BJ (cell line): ENCODE measurements around the gene HSD17B8. TPM values are rescaled to one million over a fixed set of nuclear protein-coding genes. Genes with fewer than 3 reads are reported as not detected.
A peak's percentile ranks its signal among the peaks of the same experiment; 100 is the strongest.

Source experiments
- CTCF ChIA-PET: fragments of 350-600 bp; formaldehyde crosslinking; extraction: SDS; loops from one replicate; lab custom pipeline; 2021; ENCODE audit warnings: antibody characterized with exemption, inconsistent platforms; lab: Yijun Ruan, JAX
- POLR2A ChIA-PET: fragments of 300-600 bp; sonication (Branson Sonifier 250); formaldehyde crosslinking; extraction: SDS; loops from one replicate; lab custom pipeline; 2021; ENCODE audit warnings: antibody characterized with exemption; lab: Charles Lee
- DNase-seq: peaks from one replicate; pipeline ENCODE4 v3.0.0-alpha.2; 2011; ENCODE audit warnings: low read depth
- H3K27me3 ChIP-seq: 2 replicates; pipeline ENCODE4 v1.6.0; 2011; ENCODE audit warnings: low read length; ENCODE audit not compliant: control insufficient read depth, insufficient read depth
- H3K36me3 ChIP-seq: 2 replicates; pipeline ENCODE4 v1.5.1; 2011; ENCODE audit warnings: low read length; ENCODE audit not compliant: control insufficient read depth, insufficient read depth
- H3K4me3 ChIP-seq: 2 replicates; pipeline ENCODE4 v1.5.1; 2011; ENCODE audit warnings: low read depth, mild to moderate bottlenecking, control low read depth, low read length
- polyA plus RNA-seq: library from polyadenylated mRNA; depleted of rRNA; stranded (reverse); fragments of >200 nt; gene quantifications from 2 replicates; pipeline ENCODE4 v1.2.3, GENCODE V29; 2011
- TF ChIP-seq, protein P1 (sequence below): IDR thresholded peaks from 2 replicates; pipeline ENCODE4 v1.5.1; 2011; ENCODE audit warnings: low read depth, mild to moderate bottlenecking, control low read depth, inconsistent platforms, low read length, moderate library complexity; ENCODE audit not compliant: insufficient read depth

HSD17B8 gene
- polyA plus RNA-seq, 1 experiment = 3.4 TPM

DNA sequence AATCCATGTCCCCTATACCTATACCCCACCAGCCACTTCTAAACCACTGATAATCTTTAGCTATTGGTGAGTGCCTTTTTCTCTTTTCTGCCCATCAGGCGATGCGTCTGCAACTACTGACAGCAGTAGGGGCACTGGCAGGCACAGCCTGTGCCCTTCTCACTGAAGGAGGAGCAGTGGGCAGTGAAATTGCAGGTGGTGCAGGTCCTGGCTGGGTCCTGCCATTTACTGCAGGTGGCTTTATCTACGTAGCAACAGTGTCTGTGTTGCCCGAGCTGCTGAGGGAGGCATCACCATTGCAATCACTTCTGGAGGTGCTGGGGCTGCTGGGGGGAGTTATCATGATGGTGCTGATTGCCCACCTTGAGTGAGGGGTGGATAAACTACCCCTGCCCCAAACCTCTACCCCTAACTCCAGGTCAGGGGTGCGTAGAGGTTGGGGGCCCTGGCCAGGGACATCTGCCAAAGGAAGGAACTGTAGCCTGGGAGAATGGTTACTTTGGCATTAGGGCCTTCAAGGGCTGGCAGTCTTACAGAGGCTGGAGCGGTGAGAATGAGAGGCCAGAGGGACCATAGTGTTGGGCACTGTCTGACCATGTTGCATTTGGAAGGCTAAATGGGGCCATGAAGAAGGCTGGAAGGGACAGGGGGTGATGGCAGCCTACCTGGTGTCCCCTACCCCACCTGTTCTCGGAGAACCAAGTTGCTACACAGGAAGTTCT is 851 bp upstream of the HSD17B8 start:
- ChIA-PET POLR2A (no interaction called here), CTCF (interaction anchor here (0.6 to 1.2 kb wide), 2 partner anchors 64 to 225 kb away, joined by 3 read pairs; no protein-coding TSS in a partner anchor)
- H3K27me3 ChIP-seq = no peaks in the 10 kb centered on the region
- no peak overlapping the region for H3K4me3 ChIP-seq
- H3K36me3 ChIP-seq = peaks cover 17% of the 10 kb centered on the region
- DNase-seq = no peak
- TF ChIP-seq, protein P1, sequence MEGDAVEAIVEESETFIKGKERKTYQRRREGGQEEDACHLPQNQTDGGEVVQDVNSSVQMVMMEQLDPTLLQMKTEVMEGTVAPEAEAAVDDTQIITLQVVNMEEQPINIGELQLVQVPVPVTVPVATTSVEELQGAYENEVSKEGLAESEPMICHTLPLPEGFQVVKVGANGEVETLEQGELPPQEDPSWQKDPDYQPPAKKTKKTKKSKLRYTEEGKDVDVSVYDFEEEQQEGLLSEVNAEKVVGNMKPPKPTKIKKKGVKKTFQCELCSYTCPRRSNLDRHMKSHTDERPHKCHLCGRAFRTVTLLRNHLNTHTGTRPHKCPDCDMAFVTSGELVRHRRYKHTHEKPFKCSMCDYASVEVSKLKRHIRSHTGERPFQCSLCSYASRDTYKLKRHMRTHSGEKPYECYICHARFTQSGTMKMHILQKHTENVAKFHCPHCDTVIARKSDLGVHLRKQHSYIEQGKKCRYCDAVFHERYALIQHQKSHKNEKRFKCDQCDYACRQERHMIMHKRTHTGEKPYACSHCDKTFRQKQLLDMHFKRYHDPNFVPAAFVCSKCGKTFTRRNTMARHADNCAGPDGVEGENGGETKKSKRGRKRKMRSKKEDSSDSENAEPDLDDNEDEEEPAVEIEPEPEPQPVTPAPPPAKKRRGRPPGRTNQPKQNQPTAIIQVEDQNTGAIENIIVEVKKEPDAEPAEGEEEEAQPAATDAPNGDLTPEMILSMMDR = no peak

DNA sequence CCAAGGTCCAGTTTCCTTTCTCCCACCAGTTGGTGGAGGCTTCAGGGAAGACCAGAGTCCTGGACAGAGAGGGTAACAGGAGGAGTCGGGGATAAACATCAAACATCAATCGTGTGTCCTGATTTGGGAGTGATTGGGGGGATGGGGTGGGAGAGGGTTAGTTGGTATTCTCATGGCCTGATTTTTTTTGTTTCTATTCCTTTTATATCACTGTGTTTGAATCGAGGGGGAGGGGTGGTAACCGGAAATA is 365 bp upstream of the HSD17B8 start:
- H3K27me3 ChIP-seq = no peaks in the 10 kb centered on the region
- peaks cover 17% of the 10 kb centered on the region for H3K36me3 ChIP-seq
- H3K4me3 ChIP-seq = no peak overlapping the region
- TF ChIP-seq, protein P1 = no peak
- ChIA-PET CTCF (interaction anchor here (0.6 to 1.3 kb wide), 4 partner anchors 43 to 225 kb away, joined by 3 to 4 read pairs (median 3); no protein-coding TSS in a partner anchor), POLR2A (interaction anchor here (1.0 kb wide), 1 partner anchor 232 kb away, joined by 5 read pairs; no protein-coding TSS in a partner anchor)
- DNase-seq = no peak

DNA sequence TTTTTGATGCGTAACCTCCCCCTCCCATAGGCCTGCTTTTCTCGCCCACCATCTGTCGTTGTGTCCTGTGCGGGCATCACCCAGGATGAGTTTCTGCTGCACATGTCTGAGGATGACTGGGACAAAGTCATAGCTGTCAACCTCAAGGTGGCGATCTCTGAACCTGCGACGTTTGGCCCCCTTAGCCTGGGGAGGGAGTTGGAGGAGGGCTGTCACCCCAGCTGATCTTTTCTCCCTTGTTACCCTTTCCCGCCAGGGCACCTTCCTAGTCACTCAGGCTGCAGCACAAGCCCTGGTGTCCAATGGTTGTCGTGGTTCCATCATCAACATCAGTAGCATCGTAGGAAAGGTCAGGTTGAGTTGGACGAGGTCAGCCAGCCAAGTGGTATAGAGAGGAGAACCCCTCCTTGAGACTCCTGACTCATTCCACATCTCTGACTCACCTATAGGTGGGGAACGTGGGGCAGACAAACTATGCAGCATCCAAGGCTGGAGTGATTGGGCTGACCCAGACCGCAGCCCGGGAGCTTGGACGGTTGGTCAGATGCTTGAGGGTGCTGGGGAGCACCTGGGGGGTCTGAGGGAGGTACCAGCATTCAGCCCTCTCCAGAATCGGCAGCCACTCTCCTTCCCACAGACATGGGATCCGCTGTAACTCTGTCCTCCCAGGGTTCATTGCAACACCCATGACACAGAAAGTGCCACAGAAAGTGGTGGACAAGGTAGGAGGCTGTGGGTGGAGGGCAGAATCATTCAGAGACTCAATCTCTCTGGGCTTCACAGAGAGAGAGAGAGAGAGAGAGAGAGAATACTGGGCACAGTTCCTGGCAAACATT is 954 bp downstream of the HSD17B8 start:
- Histone ChIP-seq H3K36me3 (peaks cover 23% of the 10 kb centered on the region), H3K4me3 (peak overlapping the region; percentile 50), H3K27me3 (no peaks in the 10 kb centered on the region)
- CTCF ChIA-PET = interaction anchor here (0.6 to 1.6 kb wide), 3 partner anchors 43 to 221 kb away, joined by 3 to 4 read pairs (median 3); no protein-coding TSS in a partner anchor
- no peak for DNase-seq
- TF ChIP-seq, protein P1 = no peak
- POLR2A ChIA-PET = no interaction called here

DNA sequence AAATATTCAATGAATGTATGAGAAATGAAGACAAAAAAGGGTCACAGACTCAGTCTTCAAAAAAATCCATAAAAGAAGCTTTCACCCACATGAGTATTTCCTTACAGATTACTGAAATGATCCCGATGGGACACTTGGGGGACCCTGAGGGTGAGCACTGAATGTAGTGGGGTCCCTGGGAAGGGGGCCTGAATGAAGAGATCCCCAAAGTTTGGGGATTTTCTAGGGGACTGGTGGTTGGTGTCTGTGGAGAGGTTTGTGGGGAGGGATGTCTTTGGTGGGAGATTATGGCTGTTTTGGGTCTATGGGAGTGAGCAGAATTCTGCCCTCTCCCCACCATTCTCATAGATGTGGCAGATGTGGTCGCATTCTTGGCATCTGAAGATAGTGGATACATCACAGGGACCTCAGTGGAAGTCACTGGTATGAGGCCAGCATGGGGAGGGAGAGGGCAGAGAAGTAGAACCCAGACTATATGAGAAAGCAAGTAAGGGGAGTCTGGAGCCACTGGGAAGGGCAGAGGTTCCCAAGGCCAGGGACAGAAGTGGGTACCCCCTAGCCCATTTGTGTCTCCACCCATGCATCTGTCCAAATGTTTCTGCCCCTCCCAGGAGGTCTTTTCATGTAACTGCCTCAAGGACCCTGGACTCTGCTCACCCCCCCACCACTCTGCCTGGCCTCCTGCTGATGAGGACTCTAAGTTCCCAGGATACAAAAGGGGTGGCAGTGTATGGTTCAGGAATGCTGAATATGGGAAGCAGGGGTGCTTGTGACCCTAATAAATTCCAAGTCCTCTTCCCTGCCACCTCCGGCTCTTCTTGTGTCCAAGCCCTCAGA is 1.8 kb downstream of the HSD17B8 start:
- DNase-seq = no peak
- Histone ChIP-seq H3K36me3 (peaks cover 25% of the 10 kb centered on the region), H3K4me3 (no peak overlapping the region), H3K27me3 (no peaks in the 10 kb centered on the region)
- POLR2A ChIA-PET = no interaction called here
- TF ChIP-seq, protein P1 = no peak
- CTCF ChIA-PET = interaction anchor here (0.6 to 1.6 kb wide), 2 partner anchors 82 to 222 kb away, joined by 3 read pairs; no protein-coding TSS in a partner anchor
